B cell (primary cell): Measurements from ENCODE around the gene WWTR1. TPM values are rescaled to one million over a fixed set of nuclear protein-coding genes. Genes with fewer than 3 reads are reported as not detected.

ENCODE experiments used
- ATAC-seq: fragments of 200-7000 bp; cut with Tn5 transposase; one replicate; pipeline ENCODE4 v1.10.0; 2021; ENCODE audit warnings: low read depth, mild to moderate bottlenecking, moderate number of reproducible peaks, moderate library complexity
- CTCF ChIA-PET: fragments of 350-600 bp; sonication (Branson Sonifier 250); formaldehyde crosslinking; loops from one replicate; lab custom pipeline; 2021; ENCODE audit warnings: antibody characterized with exemption, inconsistent platforms; lab: Charles Lee
- POLR2A ChIA-PET: fragments of 350-600 bp; sonication (Branson Sonifier 250); formaldehyde crosslinking; loops from one replicate; lab custom pipeline; 2021; ENCODE audit warnings: antibody characterized with exemption; lab: Charles Lee
- DNase-seq: peaks from one replicate; pipeline ENCODE4 v3.0.0; 2013
- H2AFZ ChIP-seq: 2 replicates; pipeline ENCODE4 v1.6.1; 2012; ENCODE audit warnings: mild to moderate bottlenecking, low read depth, low read length; ENCODE audit not compliant: insufficient read depth, poor library complexity, severe bottlenecking
- H3K27ac ChIP-seq, 2 donors: 1 replicate in 1 of 2; 2 replicates in 1 of 2; pipeline ENCODE4 v1.5.1; 2012 to 2013; ENCODE audit warnings: low read length in 2 of 2, mild to moderate bottlenecking in 2 of 2, moderate library complexity in 1 of 2
- H3K27me3 ChIP-seq, 4 experiments: fragments of 200-600 bp in 1 of 4; sonication (generic) in 1 of 4; replicated peaks in 1 of 4; 1 replicate in 2 of 4; 2 replicates in 2 of 4; pipeline versions ENCODE4 v1.6.1 to v1.7.0; 2013 to 2016; ENCODE audit warnings: low read length in 3 of 4, mild to moderate bottlenecking in 2 of 4, mixed read lengths in 1 of 4, moderate library complexity in 1 of 4; ENCODE audit not compliant: insufficient read depth in 4 of 4, control insufficient read depth in 3 of 4; ENCODE audit errors: control extremely low read depth in 1 of 4
- H3K36me3 ChIP-seq, 2 experiments: replicated peaks in 1 of 2; 1 replicate in 1 of 2; 2 replicates in 1 of 2; pipeline versions ENCODE4 v1.6.1 to v1.7.1; 2013; ENCODE audit warnings: low read length in 1 of 2; ENCODE audit not compliant: insufficient read depth in 2 of 2, control insufficient read depth in 1 of 2; ENCODE audit errors: control extremely low read depth in 1 of 2, extremely low read depth in 1 of 2
- H3K4me1 ChIP-seq, 2 donors: fragments of 200-600 bp in 1 of 2; sonication (generic) in 1 of 2; 1 replicate in 1 of 2; 2 replicates in 1 of 2; pipeline versions ENCODE4 v1.5.1 to v1.6.1; 2013 to 2017; ENCODE audit warnings: low read length in 2 of 2; ENCODE audit not compliant: control insufficient read depth in 2 of 2, insufficient read depth in 2 of 2
- H3K4me2 ChIP-seq: replicated peaks from 2 replicates; pipeline ENCODE3; 2012; ENCODE audit warnings: mild to moderate bottlenecking, low read depth, low read length; ENCODE audit not compliant: poor library complexity, severe bottlenecking
- H3K4me3 ChIP-seq, 5 experiments: fragments of 200-600 bp in 1 of 5; sonication (generic) in 1 of 5; 1 replicate in 3 of 5; 2 replicates in 2 of 5; pipeline versions ENCODE4 v1.5.1 to v1.7.0; 2011 to 2016; ENCODE audit warnings: low read length in 4 of 5, mild to moderate bottlenecking in 4 of 5, low read depth in 2 of 5, control low read depth in 1 of 5, moderate library complexity in 1 of 5; ENCODE audit not compliant: insufficient read depth in 1 of 5; ENCODE audit errors: control extremely low read depth in 1 of 5, extremely low read depth in 1 of 5
- H3K79me2 ChIP-seq: fragments of 200-600 bp; sonication (generic); one replicate; pipeline ENCODE4 v1.6.0; 2016; ENCODE audit warnings: low read length; ENCODE audit not compliant: control insufficient read depth, insufficient read depth
- H3K9ac ChIP-seq: fragments of 200-600 bp; sonication (generic); 2 replicates; pipeline ENCODE4 v1.6.1; 2017; ENCODE audit warnings: mild to moderate bottlenecking, low read length, moderate library complexity
- H3K9me3 ChIP-seq, 3 donors: one replicate each; pipeline versions ENCODE4 v1.6.1 to v1.7.1; 2013; ENCODE audit warnings: low read length in 2 of 3; ENCODE audit not compliant: control insufficient read depth in 2 of 3, insufficient read depth in 1 of 3; ENCODE audit errors: control extremely low read depth in 1 of 3
- H4K20me1 ChIP-seq: 2 replicates; pipeline ENCODE4 v1.6.0; 2012; ENCODE audit warnings: mild to moderate bottlenecking, low read length; ENCODE audit not compliant: insufficient read depth, control insufficient read depth, poor library complexity, severe bottlenecking
- H3K27ac Mint-ChIP-seq: one replicate; pipeline ENCODE4 v1.8.0; 2021; ENCODE audit warnings: mixed read lengths
- H3K27me3 Mint-ChIP-seq: one replicate; pipeline ENCODE4 v1.8.0; 2021; ENCODE audit warnings: mixed read lengths
- H3K4me1 Mint-ChIP-seq: one replicate; pipeline ENCODE4 v1.8.0; 2021; ENCODE audit warnings: mixed read lengths
- H3K4me3 Mint-ChIP-seq: one replicate; pipeline ENCODE4 v1.8.0; 2021; ENCODE audit warnings: mixed read lengths
- H3K9me3 Mint-ChIP-seq: one replicate; pipeline ENCODE4 v1.8.0; 2022; ENCODE audit warnings: mixed read lengths; ENCODE audit not compliant: insufficient read depth
- EZH2 ChIP-seq: IDR thresholded peaks from 2 replicates; pipeline ENCODE4 v1.6.1; 2012; ENCODE audit warnings: borderline replicate concordance, low read depth, mild to moderate bottlenecking, moderate library complexity, low read length; ENCODE audit not compliant: insufficient read depth, poor library complexity, severe bottlenecking
- WGBS: methylation state at CpG from one replicate; pipeline ENCODE4 v1.1.5; 2013; ENCODE audit warnings: missing lambda C conversion rate; ENCODE audit not compliant: insufficient coverage; 5-methylcytosine and 5-hydroxymethylcytosine counted together
- intact Hi-C: fragments of 100-400 bp; cut with micrococcal nuclease; formaldehyde crosslinking; loops from one replicate; pipeline ENCODE4 v1.10.0; 2022
- polyA plus RNA-seq: library from polyadenylated mRNA; depleted of rRNA; stranded (reverse); fragments of >200 nt; gene quantifications from 2 replicates; pipeline ENCODE4 v1.2.3, GENCODE V29; 2012
- total RNA-seq, 2 donors: library from RNA; stranded (reverse); fragments of 120-200 nt in 1 of 2; gene quantifications; 1 replicate in 1 of 2; 2 replicates in 1 of 2; pipeline versions ENCODE4 v1.2.3 to v1.2.4, GENCODE V29; 2013 to 2022
- TF ChIP-seq, protein P1 (sequence below): fragments of 200-600 bp; IDR thresholded peaks from one replicate; pipeline ENCODE4 v1.8.0; 2022; ENCODE audit warnings: antibody characterized with exemption, mild to moderate bottlenecking

The WWTR1 gene
- total and polyA plus RNA-seq, 2 donors (not counting 1 experiment from before 2014, with no cell fraction given): 0.79 to 2.3 TPM

DNA sequence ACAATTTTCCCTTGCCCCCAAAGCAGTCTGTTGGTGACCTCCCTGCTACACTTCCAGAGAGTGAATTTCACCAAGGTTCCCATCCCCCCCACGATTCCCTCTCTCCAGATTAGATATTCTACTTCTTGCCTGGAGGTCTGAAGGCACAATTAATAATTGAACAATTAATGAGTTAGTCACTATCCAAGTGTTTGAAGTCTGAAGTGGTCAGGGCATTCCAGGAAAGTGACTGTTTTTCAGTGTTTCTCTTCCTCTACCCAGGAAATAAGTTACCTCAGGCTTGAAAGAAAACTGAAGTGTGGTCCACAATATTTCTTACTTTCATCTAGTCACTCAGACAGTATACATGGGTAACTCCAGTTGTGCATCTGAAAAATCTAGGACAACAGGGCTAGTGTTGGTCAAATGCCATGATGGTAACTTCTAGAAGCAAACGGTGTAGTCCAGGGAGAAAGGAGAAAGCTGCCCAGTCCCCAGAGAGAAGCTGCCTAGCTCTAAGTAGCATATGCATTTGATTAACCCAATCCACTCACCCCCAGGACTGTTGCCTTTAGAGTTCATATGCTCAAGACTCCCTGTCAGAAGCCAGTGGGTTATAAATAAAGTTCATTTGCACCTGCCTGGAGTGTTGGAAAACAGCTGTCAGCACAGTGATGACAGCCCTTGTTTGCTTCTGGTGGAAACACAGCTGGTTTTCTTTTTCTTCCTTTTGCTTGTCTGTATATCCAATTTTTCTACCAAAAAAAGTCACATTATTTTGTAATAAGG is 185.6 kb downstream of the WWTR1 start:
- no peak overlapping the region for H3K4me2 ChIP-seq
- POLR2A ChIA-PET: no interaction called here
- TF ChIP-seq, protein P1, sequence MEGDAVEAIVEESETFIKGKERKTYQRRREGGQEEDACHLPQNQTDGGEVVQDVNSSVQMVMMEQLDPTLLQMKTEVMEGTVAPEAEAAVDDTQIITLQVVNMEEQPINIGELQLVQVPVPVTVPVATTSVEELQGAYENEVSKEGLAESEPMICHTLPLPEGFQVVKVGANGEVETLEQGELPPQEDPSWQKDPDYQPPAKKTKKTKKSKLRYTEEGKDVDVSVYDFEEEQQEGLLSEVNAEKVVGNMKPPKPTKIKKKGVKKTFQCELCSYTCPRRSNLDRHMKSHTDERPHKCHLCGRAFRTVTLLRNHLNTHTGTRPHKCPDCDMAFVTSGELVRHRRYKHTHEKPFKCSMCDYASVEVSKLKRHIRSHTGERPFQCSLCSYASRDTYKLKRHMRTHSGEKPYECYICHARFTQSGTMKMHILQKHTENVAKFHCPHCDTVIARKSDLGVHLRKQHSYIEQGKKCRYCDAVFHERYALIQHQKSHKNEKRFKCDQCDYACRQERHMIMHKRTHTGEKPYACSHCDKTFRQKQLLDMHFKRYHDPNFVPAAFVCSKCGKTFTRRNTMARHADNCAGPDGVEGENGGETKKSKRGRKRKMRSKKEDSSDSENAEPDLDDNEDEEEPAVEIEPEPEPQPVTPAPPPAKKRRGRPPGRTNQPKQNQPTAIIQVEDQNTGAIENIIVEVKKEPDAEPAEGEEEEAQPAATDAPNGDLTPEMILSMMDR: no peak
- TF ChIP-seq EZH2: no peak

DNA sequence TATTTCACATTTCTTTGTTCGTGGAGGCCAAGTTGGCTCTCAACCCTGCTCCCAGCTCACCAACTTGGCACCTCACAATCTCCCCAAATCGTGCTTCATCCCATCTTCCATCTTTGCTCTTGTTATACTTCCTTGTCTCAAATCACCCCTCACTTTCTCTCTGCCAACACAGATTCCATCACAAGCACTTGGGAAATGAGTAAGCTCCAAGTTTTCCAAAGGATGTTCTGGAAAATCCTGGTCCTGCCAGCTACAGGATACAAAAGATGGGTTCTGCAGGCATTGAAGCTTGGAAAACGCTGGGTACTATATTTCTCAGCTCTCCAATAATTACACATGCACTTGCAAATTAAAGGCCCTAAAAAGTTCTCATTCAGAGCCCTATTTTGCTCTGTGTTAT is 187.4 kb downstream of the WWTR1 start:
- H3K9me3 Mint-ChIP-seq: no peaks in the 10 kb centered on the region
- no peak overlapping the region for H3K4me3 ChIP-seq
- WGBS: 94% methylated on average over 2 of the region's 3 CpGs

More for the DNA sequence above, 185.6 kb downstream of the WWTR1 start:
- no peak for DNase-seq
- H3K27me3 Mint-ChIP-seq: peaks cover 4% of the 10 kb centered on the region
- H3K4me3 ChIP-seq: no peak overlapping the region
- no peak for ATAC-seq
- H3K27ac Mint-ChIP-seq: no peak overlapping the region
- H3K27me3 ChIP-seq: no peaks in the 10 kb centered on the region
- H4K20me1 ChIP-seq: no peaks in the 10 kb centered on the region
- no peaks in the 10 kb centered on the region for H3K4me1 ChIP-seq
- H3K27ac ChIP-seq: no peak overlapping the region
- H2AFZ ChIP-seq: no peak overlapping the region
- H3K36me3 ChIP-seq: no peaks in the 10 kb centered on the region
- 90% methylated on average over 1 of the region's 2 CpGs for WGBS
- CTCF ChIA-PET: interaction anchor here (0.9 kb wide), 1 partner anchor 517 kb away, joined by 3 read pairs; no protein-coding TSS in a partner anchor
- peaks cover 4% of the 10 kb centered on the region for H3K4me1 Mint-ChIP-seq
- H3K4me3 Mint-ChIP-seq: no peak overlapping the region
- no peak overlapping the region for H3K9ac ChIP-seq
- no peaks in the 10 kb centered on the region for H3K79me2 ChIP-seq
- intact Hi-C loops: no loop called here
- H3K9me3 Mint-ChIP-seq: no peaks in the 10 kb centered on the region
- no peaks in the 10 kb centered on the region for H3K9me3 ChIP-seq

More for the DNA sequence above, 187.4 kb downstream of the WWTR1 start:
- intact Hi-C loops: no loop called here
- Histone ChIP-seq H4K20me1 (no peaks in the 10 kb centered on the region), H3K4me2 (no peak overlapping the region), H3K9ac (no peak overlapping the region), H3K79me2 (no peaks in the 10 kb centered on the region), H3K9me3 (no peaks in the 10 kb centered on the region), H3K27me3 (no peaks in the 10 kb centered on the region), H3K36me3 (no peaks in the 10 kb centered on the region), H3K4me1 (no peaks in the 10 kb centered on the region), H3K27ac (no peak overlapping the region), H2AFZ (no peak overlapping the region)
- no peak overlapping the region for H3K4me3 Mint-ChIP-seq
- ChIA-PET POLR2A (no interaction called here), CTCF (no interaction called here)
- peaks cover 4% of the 10 kb centered on the region for H3K4me1 Mint-ChIP-seq
- H3K27ac Mint-ChIP-seq: no peak overlapping the region
- ATAC-seq (no peak), DNase-seq (no peak)
- no peaks in the 10 kb centered on the region for H3K27me3 Mint-ChIP-seq
- no peak for TF ChIP-seq EZH2
- TF ChIP-seq, protein P1: no peak
